Endothelial cell of umbilical vein (primary cell): ENCODE measurements around the gene PRUNE1. TPM values are rescaled to one million over a fixed set of nuclear protein-coding genes. Genes with fewer than 3 reads are reported as not detected.

Source experiments
- BruUV-seq: library from RNA; stranded (reverse); fragments of 400-500 nt; replicated peaks from 2 replicates; lab custom pipeline; 2021; lab: Mats Ljungman, UMichigan
- CTCF ChIA-PET: fragments of 300-600, 350-600 bp; sonication (Branson Sonifier 250); formaldehyde crosslinking; loops from one replicate; lab custom pipeline; 2021; ENCODE audit warnings: antibody characterized with exemption, inconsistent platforms; lab: Charles Lee
- POLR2A ChIA-PET: fragments of 300-600, 350-600 bp; sonication (Branson Sonifier 250); formaldehyde crosslinking; loops from one replicate; lab custom pipeline; 2021; ENCODE audit warnings: antibody characterized with exemption, inconsistent platforms; lab: Charles Lee
- DNase-seq: peaks from one replicate; pipeline ENCODE4 v3.0.0-alpha.2; 2011; ENCODE audit warnings: low read depth, low spot score
- FAIRE-seq: peaks from 2 replicates; lab custom pipeline; 2011; peaks lifted over from hg19 to GRCh38; lab: Jason Lieb, UNC
- H2AFZ ChIP-seq: 2 replicates; pipeline ENCODE4 v1.6.0; 2012; ENCODE audit warnings: low read depth, low read length, control low read depth, inconsistent platforms
- H3K27ac ChIP-seq: 2 replicates; pipeline ENCODE4 v1.5.1; 2011; ENCODE audit warnings: low read depth, mild to moderate bottlenecking, control low read depth, low read length, moderate library complexity; ENCODE audit not compliant: insufficient read depth
- H3K27me3 ChIP-seq, 2 experiments: 2 replicates each; pipeline versions ENCODE4 v1.6.0 to v1.6.1; 2011; ENCODE audit warnings: low read length in 2 of 2, mixed read lengths in 1 of 2; ENCODE audit not compliant: control insufficient read depth in 2 of 2, insufficient read depth in 2 of 2
- H3K36me3 ChIP-seq, 2 experiments: 2 replicates in 1 of 2; 3 replicates in 1 of 2; pipeline ENCODE4 v1.5.1; 2011; ENCODE audit warnings: low read length in 2 of 2, mild to moderate bottlenecking in 1 of 2, moderate library complexity in 1 of 2; ENCODE audit not compliant: control insufficient read depth in 2 of 2, insufficient read depth in 2 of 2; ENCODE audit errors: extremely low read depth in 1 of 2
- H3K4me1 ChIP-seq: 3 replicates; pipeline ENCODE4 v1.5.1; 2011; ENCODE audit warnings: mild to moderate bottlenecking, low read length; ENCODE audit not compliant: control insufficient read depth, insufficient read depth; ENCODE audit errors: extremely low read depth
- H3K4me2 ChIP-seq: 2 replicates; pipeline ENCODE4 v1.6.1; 2011; ENCODE audit warnings: low read length, control low read depth, mixed read lengths; ENCODE audit not compliant: insufficient read depth
- H3K4me3 ChIP-seq, 3 experiments: fragments of 200-600 bp in 1 of 3; sonication (generic), shearing (Covaris generic) in 1 of 3; replicated peaks in 1 of 3; 2 replicates each; pipeline ENCODE4 v1.5.1; 2011 to 2016; ENCODE audit warnings: control low read depth in 3 of 3, low read length in 3 of 3, mild to moderate bottlenecking in 2 of 3, inconsistent platforms in 1 of 3, low read depth in 1 of 3, moderate library complexity in 1 of 3; ENCODE audit not compliant: insufficient read depth in 1 of 3
- H3K79me2 ChIP-seq: 2 replicates; pipeline ENCODE4 v1.6.0; 2012; ENCODE audit warnings: low read length, inconsistent platforms; ENCODE audit not compliant: control insufficient read depth, insufficient read depth
- H3K9ac ChIP-seq: replicated peaks from 2 replicates; pipeline ENCODE3; 2011; ENCODE audit warnings: low read length, control low read depth; ENCODE audit not compliant: insufficient read depth; ENCODE audit errors: extremely low read depth
- H3K9me1 ChIP-seq: replicated peaks from 3 replicates; pipeline ENCODE4 v1.6.0; 2011; ENCODE audit warnings: mild to moderate bottlenecking, low read length; ENCODE audit not compliant: control insufficient read depth, insufficient read depth; ENCODE audit errors: extremely low read depth
- H3K9me3 ChIP-seq: replicated peaks from 2 replicates; pipeline ENCODE4 v1.5.1; 2012; ENCODE audit warnings: low read length, inconsistent platforms; ENCODE audit not compliant: control insufficient read depth, insufficient read depth
- H4K20me1 ChIP-seq: replicated peaks from 2 replicates; pipeline ENCODE3; 2011; ENCODE audit warnings: mild to moderate bottlenecking, low read length; ENCODE audit not compliant: control insufficient read depth, insufficient read depth; ENCODE audit errors: extremely low read depth
- EZH2 ChIP-seq: IDR thresholded peaks from 2 replicates; pipeline ENCODE4 v1.6.1; 2012; ENCODE audit warnings: borderline replicate concordance, low read depth, mild to moderate bottlenecking, moderate library complexity, low read length, inconsistent platforms; ENCODE audit not compliant: severe bottlenecking
- FOS ChIP-seq: IDR thresholded peaks from 2 replicates; pipeline ENCODE4 v1.6.1; 2011; ENCODE audit warnings: mild to moderate bottlenecking, low read length, moderate library complexity, borderline replicate concordance; ENCODE audit not compliant: insufficient read depth
- GATA2 ChIP-seq: IDR thresholded peaks from 2 replicates; pipeline ENCODE4 v1.7.0; 2011; ENCODE audit warnings: low read depth, mild to moderate bottlenecking, moderate library complexity, mixed read lengths, low read length; ENCODE audit not compliant: insufficient read length, insufficient read depth
- JUN ChIP-seq: IDR thresholded peaks from 2 replicates; pipeline ENCODE4 v1.6.1; 2011; ENCODE audit warnings: borderline replicate concordance, low read depth; ENCODE audit not compliant: insufficient read length, insufficient read depth
- MAX ChIP-seq: IDR thresholded peaks from 2 replicates; pipeline ENCODE4 v1.6.1; 2011; ENCODE audit not compliant: insufficient read depth, insufficient read length
- MYC ChIP-seq: IDR thresholded peaks from one replicate; pipeline ENCODE4 v1.6.1; 2011; ENCODE audit warnings: mild to moderate bottlenecking, low read depth, low read length
- POLR2A ChIP-seq: IDR thresholded peaks from 2 replicates; pipeline ENCODE4 v1.6.1; 2012; ENCODE audit warnings: low read depth, mild to moderate bottlenecking, control low read depth, low read length
- POLR2AphosphoS5 ChIP-seq: IDR thresholded peaks from 2 replicates; pipeline ENCODE4 v1.6.1; 2012; ENCODE audit warnings: low read depth, mild to moderate bottlenecking, control low read depth, low read length, moderate library complexity; ENCODE audit not compliant: insufficient read depth
- dilution Hi-C: fragments of 300-500 bp; cut with MboI; formaldehyde crosslinking; loops from one replicate; pipeline ENCODE4 v1.15.0; 2019; ENCODE audit warnings: low sequenced_read_pairs; ENCODE audit not compliant: extremely low pct_ligation_motif_present
- intact Hi-C: fragments of 100-400 bp; cut with micrococcal nuclease; formaldehyde crosslinking; loops from one replicate; pipeline ENCODE4 v1.10.0; 2022
- polyA plus RNA-seq, 4 experiments: library from polyadenylated mRNA; depleted of rRNA in 3 of 4; stranded (reverse) in 3 of 4; unstranded in 1 of 4; fragments of >200 nt; gene quantifications; 2 replicates each; pipeline versions ENCODE4 v1.2.1 to v1.2.3, GENCODE V29; 2011 to 2012; ENCODE audit warnings: missing spikeins in 1 of 4
- total RNA-seq: library from RNA; stranded (reverse); gene quantifications from 2 replicates; pipeline ENCODE4 v1.2.3, GENCODE V29; 2021
- TF ChIP-seq, protein P1 (sequence below), 2 donors: IDR thresholded peaks; 1 replicate in 1 of 2; 2 replicates in 1 of 2; pipeline ENCODE4 v1.5.1; 2011; ENCODE audit warnings: low read length in 2 of 2, mild to moderate bottlenecking in 2 of 2, moderate library complexity in 2 of 2, control low read depth in 1 of 2, inconsistent platforms in 1 of 2, low read depth in 1 of 2; ENCODE audit not compliant: insufficient read depth in 1 of 2; ENCODE audit errors: extremely low read depth in 1 of 2

The PRUNE1 gene
- total and polyA plus RNA-seq, 2 donors (not counting 3 experiments of a cell fraction or from before 2014, with no cell fraction given): 8.6 to 17.5 TPM

- peaks cover 0 to 11% of the 10 kb centered on the region in 2 experiments for H3K36me3 ChIP-seq
- H4K20me1 ChIP-seq: no peaks in the 10 kb centered on the region
- TF ChIP-seq POLR2AphosphoS5 (no peak), MYC (no peak), MAX (no peak), POLR2A (no peak), JUN (no peak), EZH2 (no peak), GATA2 (no peak), FOS (no peak)
- TF ChIP-seq, protein P1, sequence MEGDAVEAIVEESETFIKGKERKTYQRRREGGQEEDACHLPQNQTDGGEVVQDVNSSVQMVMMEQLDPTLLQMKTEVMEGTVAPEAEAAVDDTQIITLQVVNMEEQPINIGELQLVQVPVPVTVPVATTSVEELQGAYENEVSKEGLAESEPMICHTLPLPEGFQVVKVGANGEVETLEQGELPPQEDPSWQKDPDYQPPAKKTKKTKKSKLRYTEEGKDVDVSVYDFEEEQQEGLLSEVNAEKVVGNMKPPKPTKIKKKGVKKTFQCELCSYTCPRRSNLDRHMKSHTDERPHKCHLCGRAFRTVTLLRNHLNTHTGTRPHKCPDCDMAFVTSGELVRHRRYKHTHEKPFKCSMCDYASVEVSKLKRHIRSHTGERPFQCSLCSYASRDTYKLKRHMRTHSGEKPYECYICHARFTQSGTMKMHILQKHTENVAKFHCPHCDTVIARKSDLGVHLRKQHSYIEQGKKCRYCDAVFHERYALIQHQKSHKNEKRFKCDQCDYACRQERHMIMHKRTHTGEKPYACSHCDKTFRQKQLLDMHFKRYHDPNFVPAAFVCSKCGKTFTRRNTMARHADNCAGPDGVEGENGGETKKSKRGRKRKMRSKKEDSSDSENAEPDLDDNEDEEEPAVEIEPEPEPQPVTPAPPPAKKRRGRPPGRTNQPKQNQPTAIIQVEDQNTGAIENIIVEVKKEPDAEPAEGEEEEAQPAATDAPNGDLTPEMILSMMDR (IDR thresholded peaks at IDR 0.05; ENCODE audit: extremely low read depth in 1 of 2, insufficient read depth in 1 of 2, low read depth in 1 of 2, low read length in 2 of 2): no peak
- no peaks in the 10 kb centered on the region for H3K79me2 ChIP-seq
- no peak overlapping the region for H3K4me2 ChIP-seq
- H3K4me1 ChIP-seq: peaks cover 22% of the 10 kb centered on the region
- dilution Hi-C loops (no loop called here), intact Hi-C loops (no loop called here)
- CTCF ChIA-PET: interaction anchor here (1.2 to 12.3 kb wide), 2 partner anchors 10 to 20 kb away, joined by 4 to 278 read pairs; partner anchors contain the start of genes ANXA9 and CERS2
- H3K27ac ChIP-seq: no peak overlapping the region
- BruUV-seq: no TSS peak
- POLR2A ChIA-PET: interaction anchor here (0.5 kb wide), 1 partner anchor 725 kb away, joined by 5 read pairs; no protein-coding TSS in a partner anchor
- H3K9ac ChIP-seq: no peak overlapping the region
- FAIRE-seq (no peak), DNase-seq (no peak)
- no peaks in the 10 kb centered on the region for H3K9me1 ChIP-seq
- no peaks in the 10 kb centered on the region for H3K9me3 ChIP-seq
- no peak overlapping the region for H2AFZ ChIP-seq
- no peaks in the 10 kb centered on the region for H3K27me3 ChIP-seq
- no peak overlapping the region for H3K4me3 ChIP-seq
These were observed 6.6 kb upstream of the PRUNE1 start for GRCh38 chr1:151001602-151002001.
